B cell (primary cell): Measurements from ENCODE around the gene CATSPERB. TPM values are rescaled to one million over a fixed set of nuclear protein-coding genes. Genes with fewer than 3 reads are reported as not detected.

Experiments used
- ATAC-seq: fragments of 200-7000 bp; cut with Tn5 transposase; one replicate; pipeline ENCODE4 v1.10.0; 2021; ENCODE audit warnings: low read depth, mild to moderate bottlenecking, moderate number of reproducible peaks, moderate library complexity
- CTCF ChIA-PET: fragments of 350-600 bp; sonication (Branson Sonifier 250); formaldehyde crosslinking; loops from one replicate; lab custom pipeline; 2021; ENCODE audit warnings: antibody characterized with exemption, inconsistent platforms; lab: Charles Lee
- POLR2A ChIA-PET: fragments of 350-600 bp; sonication (Branson Sonifier 250); formaldehyde crosslinking; loops from one replicate; lab custom pipeline; 2021; ENCODE audit warnings: antibody characterized with exemption; lab: Charles Lee
- DNase-seq: peaks from one replicate; pipeline ENCODE4 v3.0.0; 2013
- H2AFZ ChIP-seq: 2 replicates; pipeline ENCODE4 v1.6.1; 2012; ENCODE audit warnings: mild to moderate bottlenecking, low read depth, low read length; ENCODE audit not compliant: insufficient read depth, poor library complexity, severe bottlenecking
- H3K27ac ChIP-seq, 2 donors: 1 replicate in 1 of 2; 2 replicates in 1 of 2; pipeline ENCODE4 v1.5.1; 2012 to 2013; ENCODE audit warnings: low read length in 2 of 2, mild to moderate bottlenecking in 2 of 2, moderate library complexity in 1 of 2
- H3K27me3 ChIP-seq, 4 experiments: fragments of 200-600 bp in 1 of 4; sonication (generic) in 1 of 4; replicated peaks in 1 of 4; 1 replicate in 2 of 4; 2 replicates in 2 of 4; pipeline versions ENCODE4 v1.6.1 to v1.7.0; 2013 to 2016; ENCODE audit warnings: low read length in 3 of 4, mild to moderate bottlenecking in 2 of 4, mixed read lengths in 1 of 4, moderate library complexity in 1 of 4; ENCODE audit not compliant: insufficient read depth in 4 of 4, control insufficient read depth in 3 of 4; ENCODE audit errors: control extremely low read depth in 1 of 4
- H3K36me3 ChIP-seq, 2 experiments: replicated peaks in 1 of 2; 1 replicate in 1 of 2; 2 replicates in 1 of 2; pipeline versions ENCODE4 v1.6.1 to v1.7.1; 2013; ENCODE audit warnings: low read length in 1 of 2; ENCODE audit not compliant: insufficient read depth in 2 of 2, control insufficient read depth in 1 of 2; ENCODE audit errors: control extremely low read depth in 1 of 2, extremely low read depth in 1 of 2
- H3K4me1 ChIP-seq, 2 donors: fragments of 200-600 bp in 1 of 2; sonication (generic) in 1 of 2; 1 replicate in 1 of 2; 2 replicates in 1 of 2; pipeline versions ENCODE4 v1.5.1 to v1.6.1; 2013 to 2017; ENCODE audit warnings: low read length in 2 of 2; ENCODE audit not compliant: control insufficient read depth in 2 of 2, insufficient read depth in 2 of 2
- H3K4me2 ChIP-seq: replicated peaks from 2 replicates; pipeline ENCODE3; 2012; ENCODE audit warnings: mild to moderate bottlenecking, low read depth, low read length; ENCODE audit not compliant: poor library complexity, severe bottlenecking
- H3K4me3 ChIP-seq, 5 experiments: fragments of 200-600 bp in 1 of 5; sonication (generic) in 1 of 5; 1 replicate in 3 of 5; 2 replicates in 2 of 5; pipeline versions ENCODE4 v1.5.1 to v1.7.0; 2011 to 2016; ENCODE audit warnings: low read length in 4 of 5, mild to moderate bottlenecking in 4 of 5, low read depth in 2 of 5, control low read depth in 1 of 5, moderate library complexity in 1 of 5; ENCODE audit not compliant: insufficient read depth in 1 of 5; ENCODE audit errors: control extremely low read depth in 1 of 5, extremely low read depth in 1 of 5
- H3K79me2 ChIP-seq: fragments of 200-600 bp; sonication (generic); one replicate; pipeline ENCODE4 v1.6.0; 2016; ENCODE audit warnings: low read length; ENCODE audit not compliant: control insufficient read depth, insufficient read depth
- H3K9ac ChIP-seq: fragments of 200-600 bp; sonication (generic); 2 replicates; pipeline ENCODE4 v1.6.1; 2017; ENCODE audit warnings: mild to moderate bottlenecking, low read length, moderate library complexity
- H3K9me3 ChIP-seq, 3 donors: one replicate each; pipeline versions ENCODE4 v1.6.1 to v1.7.1; 2013; ENCODE audit warnings: low read length in 2 of 3; ENCODE audit not compliant: control insufficient read depth in 2 of 3, insufficient read depth in 1 of 3; ENCODE audit errors: control extremely low read depth in 1 of 3
- H4K20me1 ChIP-seq: 2 replicates; pipeline ENCODE4 v1.6.0; 2012; ENCODE audit warnings: mild to moderate bottlenecking, low read length; ENCODE audit not compliant: insufficient read depth, control insufficient read depth, poor library complexity, severe bottlenecking
- H3K27ac Mint-ChIP-seq: one replicate; pipeline ENCODE4 v1.8.0; 2021; ENCODE audit warnings: mixed read lengths
- H3K27me3 Mint-ChIP-seq: one replicate; pipeline ENCODE4 v1.8.0; 2021; ENCODE audit warnings: mixed read lengths
- H3K4me1 Mint-ChIP-seq: one replicate; pipeline ENCODE4 v1.8.0; 2021; ENCODE audit warnings: mixed read lengths
- H3K4me3 Mint-ChIP-seq: one replicate; pipeline ENCODE4 v1.8.0; 2021; ENCODE audit warnings: mixed read lengths
- H3K9me3 Mint-ChIP-seq: one replicate; pipeline ENCODE4 v1.8.0; 2022; ENCODE audit warnings: mixed read lengths; ENCODE audit not compliant: insufficient read depth
- EZH2 ChIP-seq: IDR thresholded peaks from 2 replicates; pipeline ENCODE4 v1.6.1; 2012; ENCODE audit warnings: borderline replicate concordance, low read depth, mild to moderate bottlenecking, moderate library complexity, low read length; ENCODE audit not compliant: insufficient read depth, poor library complexity, severe bottlenecking
- WGBS: methylation state at CpG from one replicate; pipeline ENCODE4 v1.1.5; 2013; ENCODE audit warnings: missing lambda C conversion rate; ENCODE audit not compliant: insufficient coverage; 5-methylcytosine and 5-hydroxymethylcytosine counted together
- intact Hi-C: fragments of 100-400 bp; cut with micrococcal nuclease; formaldehyde crosslinking; loops from one replicate; pipeline ENCODE4 v1.10.0; 2022
- polyA plus RNA-seq: library from polyadenylated mRNA; depleted of rRNA; stranded (reverse); fragments of >200 nt; gene quantifications from 2 replicates; pipeline ENCODE4 v1.2.3, GENCODE V29; 2012
- total RNA-seq, 2 donors: library from RNA; stranded (reverse); fragments of 120-200 nt in 1 of 2; gene quantifications; 1 replicate in 1 of 2; 2 replicates in 1 of 2; pipeline versions ENCODE4 v1.2.3 to v1.2.4, GENCODE V29; 2013 to 2022
- TF ChIP-seq, protein P1 (sequence below): fragments of 200-600 bp; IDR thresholded peaks from one replicate; pipeline ENCODE4 v1.8.0; 2022; ENCODE audit warnings: antibody characterized with exemption, mild to moderate bottlenecking

CATSPERB gene
- total and polyA plus RNA-seq, 2 donors (not counting 1 experiment from before 2014, with no cell fraction given): 0.12 to 0.18 TPM

DNA sequence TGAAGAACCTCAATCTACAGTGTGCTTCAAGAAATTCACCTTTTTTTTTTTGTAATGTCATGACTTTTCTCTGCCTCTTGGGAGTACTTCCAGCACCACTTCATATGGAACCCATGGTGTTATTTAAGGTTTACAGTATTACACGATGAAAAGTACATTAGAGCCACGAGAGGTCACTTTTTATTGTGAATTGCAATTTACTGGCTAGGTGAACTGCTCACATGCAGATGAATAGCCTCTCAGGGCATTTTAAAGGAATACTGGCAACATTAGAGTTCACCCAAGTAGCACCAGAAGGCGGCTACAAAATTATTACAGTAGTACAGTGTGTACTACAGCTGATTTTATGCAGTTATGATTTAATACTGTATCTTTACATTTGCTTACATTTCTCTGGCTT, 122.7 kb downstream of the CATSPERB start:
- Histone ChIP-seq H3K4me2 (no peak overlapping the region), H3K9me3 (peaks cover 0 to 1% (median 0%) of the 10 kb centered on the region in 3 donors), H3K79me2 (no peaks in the 10 kb centered on the region), H3K9ac (no peak overlapping the region), H3K4me3 (no peak overlapping the region), H2AFZ (no peak overlapping the region), H3K4me1 (no peaks in the 10 kb centered on the region), H3K27me3 (no peaks in the 10 kb centered on the region), H3K27ac (no peak overlapping the region), H4K20me1 (no peaks in the 10 kb centered on the region), H3K36me3 (no peaks in the 10 kb centered on the region)
- H3K9me3 Mint-ChIP-seq: no peaks in the 10 kb centered on the region
- no peaks in the 10 kb centered on the region for H3K4me1 Mint-ChIP-seq
- ATAC-seq (no peak), DNase-seq (no peak)
- H3K27ac Mint-ChIP-seq: no peak overlapping the region
- WGBS: no CpG with 5 or more reads among the region's 3 CpGs
- intact Hi-C loops: no loop called here
- TF ChIP-seq, protein P1, sequence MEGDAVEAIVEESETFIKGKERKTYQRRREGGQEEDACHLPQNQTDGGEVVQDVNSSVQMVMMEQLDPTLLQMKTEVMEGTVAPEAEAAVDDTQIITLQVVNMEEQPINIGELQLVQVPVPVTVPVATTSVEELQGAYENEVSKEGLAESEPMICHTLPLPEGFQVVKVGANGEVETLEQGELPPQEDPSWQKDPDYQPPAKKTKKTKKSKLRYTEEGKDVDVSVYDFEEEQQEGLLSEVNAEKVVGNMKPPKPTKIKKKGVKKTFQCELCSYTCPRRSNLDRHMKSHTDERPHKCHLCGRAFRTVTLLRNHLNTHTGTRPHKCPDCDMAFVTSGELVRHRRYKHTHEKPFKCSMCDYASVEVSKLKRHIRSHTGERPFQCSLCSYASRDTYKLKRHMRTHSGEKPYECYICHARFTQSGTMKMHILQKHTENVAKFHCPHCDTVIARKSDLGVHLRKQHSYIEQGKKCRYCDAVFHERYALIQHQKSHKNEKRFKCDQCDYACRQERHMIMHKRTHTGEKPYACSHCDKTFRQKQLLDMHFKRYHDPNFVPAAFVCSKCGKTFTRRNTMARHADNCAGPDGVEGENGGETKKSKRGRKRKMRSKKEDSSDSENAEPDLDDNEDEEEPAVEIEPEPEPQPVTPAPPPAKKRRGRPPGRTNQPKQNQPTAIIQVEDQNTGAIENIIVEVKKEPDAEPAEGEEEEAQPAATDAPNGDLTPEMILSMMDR: no peak
- no peak for TF ChIP-seq EZH2
- H3K4me3 Mint-ChIP-seq: no peak overlapping the region
- ChIA-PET CTCF (interaction anchor here (1.9 kb wide), 1 partner anchor 388 kb away, joined by 5 read pairs; no protein-coding TSS in a partner anchor), POLR2A (no interaction called here)
- H3K27me3 Mint-ChIP-seq: peaks cover 15% of the 10 kb centered on the region

DNA sequence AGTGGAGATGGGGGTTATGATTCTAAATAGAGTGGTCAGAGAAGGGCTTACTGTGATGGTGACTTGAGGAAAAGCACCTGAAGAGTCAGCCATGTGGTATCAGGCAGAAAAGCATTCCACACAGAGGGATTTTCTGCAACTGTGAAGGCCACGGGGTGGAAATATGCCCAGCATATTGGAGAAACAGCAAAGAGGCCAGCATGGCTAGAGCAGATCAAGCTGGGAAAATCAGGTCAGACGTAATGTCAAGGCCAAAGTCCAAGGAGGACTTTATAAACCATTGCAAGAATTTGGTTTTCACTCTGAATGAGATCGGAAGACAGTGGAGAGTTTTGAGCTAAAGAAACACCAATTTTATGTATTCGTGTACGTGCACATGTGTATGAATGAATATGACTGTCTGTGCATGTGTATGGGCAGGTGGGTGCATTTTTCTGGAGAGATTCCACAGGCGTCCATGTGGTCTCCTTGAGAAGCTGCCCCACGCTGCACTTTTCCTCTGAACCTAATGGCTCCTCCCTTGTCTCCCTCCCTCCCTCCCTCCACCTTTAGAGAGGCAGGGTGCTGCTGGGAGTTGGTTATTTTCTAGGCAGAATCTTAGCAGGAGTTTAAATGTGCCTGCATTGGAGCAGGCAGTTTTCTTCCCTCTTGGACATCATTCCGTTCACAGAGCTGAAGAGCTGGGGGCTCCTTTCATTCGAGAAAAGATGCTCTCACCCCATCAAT, 124.4 kb downstream of the CATSPERB start:
- Histone ChIP-seq H3K9ac (no peak overlapping the region), H3K27me3 (no peaks in the 10 kb centered on the region), H3K4me2 (no peak overlapping the region), H3K36me3 (no peaks in the 10 kb centered on the region), H3K27ac (no peak overlapping the region), H3K4me1 (no peaks in the 10 kb centered on the region), H3K9me3 (peaks cover 0 to 1% (median 0%) of the 10 kb centered on the region in 3 donors), H3K4me3 (no peak overlapping the region), H4K20me1 (no peaks in the 10 kb centered on the region), H3K79me2 (no peaks in the 10 kb centered on the region), H2AFZ (no peak overlapping the region)
- no peak overlapping the region for H3K27ac Mint-ChIP-seq
- peaks cover 20% of the 10 kb centered on the region for H3K27me3 Mint-ChIP-seq
- 94% methylated on average over 3 of the region's 9 CpGs for WGBS
- intact Hi-C loops: no loop called here
- no peaks in the 10 kb centered on the region for H3K4me1 Mint-ChIP-seq
- POLR2A ChIA-PET: no interaction called here
- no peak for DNase-seq
- no peaks in the 10 kb centered on the region for H3K9me3 Mint-ChIP-seq
- CTCF ChIA-PET: no interaction called here
- no peak overlapping the region for H3K4me3 Mint-ChIP-seq
- no peak for ATAC-seq
- no peak for TF ChIP-seq EZH2
- TF ChIP-seq, protein P1: no peak
